Measurements from ENCODE around the gene POU5F1. TPM values are rescaled to one million over a fixed set of nuclear protein-coding genes. Genes with fewer than 3 reads are reported as not detected.
"Not testable (repeated sequence)": the region's sequence is repeated elsewhere in the genome, so short reads cannot be mapped to it uniquely, and the experiment has no call there.

POU5F1 gene
- total RNA-seq, 1 experiment from 2014 or later = not detected

GRCh38 chr6:31168606-31169005, 1.9 kb downstream of the POU5F1 start:
- TF ChIP-seq EZH2 (IDR thresholded peaks at IDR 0.05; ENCODE audit: low read length, unreplicated experiment) = no peak
- TF ChIP-seq CTCF (conservative IDR thresholded peaks at IDR 0.05; ENCODE audit: low read depth, low read length) = no peak
- TF ChIP-seq EZH2phosphoT487 (IDR thresholded peaks at IDR 0.05; ENCODE audit: borderline replicate concordance, low read length) = no peak
- Histone ChIP-seq H2AFZ (ENCODE audit: low read length) (no peak overlapping the region), H3K36me3 (ENCODE audit: low read depth, low read length) (no peaks in the 10 kb centered on the region), H3K9me3 (ENCODE audit: low read length) (no peaks in the 10 kb centered on the region), H3K4me2 (ENCODE audit: low read length) (no peak overlapping the region), H4K20me1 (ENCODE audit: low read length) (no peaks in the 10 kb centered on the region), H3K9me2 (replicated peaks; ENCODE audit: low read length) (no peaks in the 10 kb centered on the region), H3K4me1 (ENCODE audit: insufficient read depth, low read length) (peaks cover 5% of the 10 kb centered on the region), H3K79me2 (ENCODE audit: low read length) (no peaks in the 10 kb centered on the region), H3K27ac (ENCODE audit: low read length) (no peak overlapping the region), H3K27me3 (ENCODE audit: low read length) (no peaks in the 10 kb centered on the region), H3F3A (ENCODE audit: low read length, unreplicated experiment) (no peaks in the 10 kb centered on the region), H3K9ac (ENCODE audit: low read length) (no peak overlapping the region), H3K4me3 (ENCODE audit: low read length) (no peak overlapping the region)
- no peak for DNase-seq
- intact Hi-C loops (cut with micrococcal nuclease) = no loop called here
- no peak for ATAC-seq
- POLR2A ChIA-PET (ENCODE audit: unreplicated experiment) = interaction anchor here (0.5 kb wide), 1 partner anchor 211 kb away, joined by 3 read pairs; no protein-coding TSS in a partner anchor
- no TSS peak for BruUV-seq (replicated peaks)
- CTCF ChIA-PET = no interaction called here

- ChIA-PET CTCF (no interaction called here), POLR2A (ENCODE audit: unreplicated experiment) (no interaction called here)
- Histone ChIP-seq H3K4me2 (ENCODE audit: low read length) (no peak overlapping the region), H3K4me1 (ENCODE audit: insufficient read depth, low read length) (peaks cover 5% of the 10 kb centered on the region), H3K9me3 (ENCODE audit: low read length) (no peaks in the 10 kb centered on the region), H3K4me3 (ENCODE audit: low read length) (no peak overlapping the region), H3K27ac (ENCODE audit: low read length) (no peak overlapping the region), H3K27me3 (ENCODE audit: low read length) (no peaks in the 10 kb centered on the region), H4K20me1 (ENCODE audit: low read length) (no peaks in the 10 kb centered on the region), H3F3A (ENCODE audit: low read length, unreplicated experiment) (no peaks in the 10 kb centered on the region), H2AFZ (ENCODE audit: low read length) (no peak overlapping the region), H3K9me2 (replicated peaks; ENCODE audit: low read length) (no peaks in the 10 kb centered on the region), H3K9ac (ENCODE audit: low read length) (no peak overlapping the region), H3K79me2 (ENCODE audit: low read length) (0 out of 2 replicates have a peak, but pooled peaks cover 5% of the 10 kb centered on the region), H3K36me3 (ENCODE audit: low read depth, low read length) (peaks cover 9% of the 10 kb centered on the region; the same call in 1 of the 2 replicates)
- DNase-seq (no peak), ATAC-seq (no peak)
- no TSS peak for BruUV-seq (replicated peaks)
- TF ChIP-seq CTCF (conservative IDR thresholded peaks at IDR 0.05; ENCODE audit: low read depth, low read length) = no peak
- TF ChIP-seq EZH2phosphoT487 (IDR thresholded peaks at IDR 0.05; ENCODE audit: borderline replicate concordance, low read length) = no peak
- TF ChIP-seq EZH2 (IDR thresholded peaks at IDR 0.05; ENCODE audit: low read length, unreplicated experiment) = no peak
- intact Hi-C loops (cut with micrococcal nuclease) = no loop called here
Observed at GRCh38 chr6:31165986-31166385, 4.5 kb downstream of the POU5F1 start.

- H3K4me1 ChIP-seq (ENCODE audit: insufficient read depth, low read length); H3K9me3 ChIP-seq (ENCODE audit: low read length); H3K79me2 ChIP-seq (ENCODE audit: low read length); H3K27me3 ChIP-seq (ENCODE audit: low read length); H4K20me1 ChIP-seq (ENCODE audit: low read length); H3F3A ChIP-seq (ENCODE audit: low read length, unreplicated experiment); POLR2A ChIA-PET (ENCODE audit: unreplicated experiment); H3K4me2 ChIP-seq (ENCODE audit: low read length); DNase-seq; H2AFZ ChIP-seq (ENCODE audit: low read length); H3K4me3 ChIP-seq (ENCODE audit: low read length); H3K36me3 ChIP-seq (ENCODE audit: low read depth, low read length); intact Hi-C loops (cut with micrococcal nuclease); H3K9ac ChIP-seq (ENCODE audit: low read length); ATAC-seq; BruUV-seq (replicated peaks); H3K27ac ChIP-seq (ENCODE audit: low read length); CTCF ChIA-PET; H3K9me2 ChIP-seq (replicated peaks; ENCODE audit: low read length): not testable (repeated sequence)
Observed at GRCh38 chr6:31165064-31165832, 5.2 kb downstream of the POU5F1 start.

- ATAC-seq; intact Hi-C loops (cut with micrococcal nuclease); DNase-seq; H3K27me3 ChIP-seq (ENCODE audit: low read length); H4K20me1 ChIP-seq (ENCODE audit: low read length); H3K9me2 ChIP-seq (replicated peaks; ENCODE audit: low read length); H3K9me3 ChIP-seq (ENCODE audit: low read length); H2AFZ ChIP-seq (ENCODE audit: low read length); H3K27ac ChIP-seq (ENCODE audit: low read length); BruUV-seq (replicated peaks); H3F3A ChIP-seq (ENCODE audit: low read length, unreplicated experiment); POLR2A ChIA-PET (ENCODE audit: unreplicated experiment); H3K4me2 ChIP-seq (ENCODE audit: low read length); H3K4me3 ChIP-seq (ENCODE audit: low read length); H3K9ac ChIP-seq (ENCODE audit: low read length); CTCF ChIA-PET: not testable (repeated sequence)
- H3K36me3 ChIP-seq (ENCODE audit: low read depth, low read length) = peaks cover 12% of the 10 kb centered on the region; the same call in 1 of the 2 replicates
- H3K4me1 ChIP-seq (ENCODE audit: insufficient read depth, low read length) = peaks cover 12% of the 10 kb centered on the region
- H3K79me2 ChIP-seq (ENCODE audit: low read length) = peaks cover 16% of the 10 kb centered on the region
Observed at GRCh38 chr6:31164475-31165063, 5.9 kb downstream of the POU5F1 start.
